Subcutaneous adipose tissue (tissue), 4 donors: Measurements from ENCODE around the gene FRMPD2. TPM values are rescaled to one million over a fixed set of nuclear protein-coding genes. Genes with fewer than 3 reads are reported as not detected.

Source experiments
- CTCF ChIP-seq: fragments of 450-650 bp; IDR thresholded peaks from one replicate; pipeline ENCODE4 v1.5.1; 2016; ENCODE audit warnings: low read depth, mild to moderate bottlenecking, control low read depth, antibody characterized with exemption, moderate library complexity
- total RNA-seq, 4 donors: library from RNA; depleted of rRNA; stranded (reverse); fragments of >200 nt; gene quantifications; one replicate each; pipeline ENCODE4 v1.1.0, GENCODE V29; 2016

The FRMPD2 gene
- total RNA-seq, 4 donors from 2014 or later, result not detected

GRCh38 chr10:48307711-48308018, 33.2 kb upstream of the FRMPD2 start:
- TF ChIP-seq CTCF, result no peak

GRCh38 chr10:48306870-48307710, 32.6 kb upstream of the FRMPD2 start:
- no peak for TF ChIP-seq CTCF

GRCh38 chr10:48306265-48306869, 31.9 kb upstream of the FRMPD2 start, which contains the start of gene MAPK8:
Gene MAPK8 (plus strand): TSS chr10:48306677. CDS start chr10:48401661, 94,984 bp downstream.
- no peak for TF ChIP-seq CTCF

GRCh38 chr10:48305905-48306264, 31.4 kb upstream of the FRMPD2 start:
- TF ChIP-seq CTCF, result no peak

- no peak for TF ChIP-seq CTCF
Measured at GRCh38 chr10:48302515-48303476, 28.3 kb upstream of the FRMPD2 start.

- no peak for TF ChIP-seq CTCF
Measured at GRCh38 chr10:48300556-48300955, 26.1 kb upstream of the FRMPD2 start.

- no peak for TF ChIP-seq CTCF
Measured at GRCh38 chr10:48299692-48300091, 25.2 kb upstream of the FRMPD2 start.
